Measurements from ENCODE around the gene SELENON. TPM values are rescaled to one million over a fixed set of nuclear protein-coding genes. Genes with fewer than 3 reads are reported as not detected.

The SELENON gene
- total RNA-seq, 2 experiments from 2014 or later, result 9.9 to 28.3 TPM

DNA sequence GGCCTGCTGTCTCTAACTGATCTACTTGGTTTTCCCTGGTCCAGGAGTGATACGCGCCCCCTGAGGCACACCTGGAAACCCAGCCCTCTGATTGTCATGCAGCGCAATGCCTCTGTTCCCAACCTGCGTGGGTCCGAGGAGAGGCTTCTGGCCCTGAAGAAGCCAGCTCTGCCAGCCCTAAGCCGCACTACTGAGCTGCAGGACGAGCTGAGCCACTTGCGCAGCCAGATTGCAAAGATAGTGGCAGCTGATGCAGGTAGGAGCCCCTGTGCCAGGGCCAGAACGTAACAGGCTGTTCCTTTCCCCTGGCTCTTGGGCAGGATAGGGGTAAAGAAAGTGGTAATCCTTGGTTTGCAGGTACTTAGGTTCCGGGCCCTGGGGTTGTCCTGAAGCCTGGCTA, 26.6 kb downstream of the SELENON start:
- DNase-seq (ENCODE audit: low spot score), result no peak
- TF ChIP-seq CTCF (conservative IDR thresholded peaks at IDR 0.05; ENCODE audit: low read length) (no peak), EZH2phosphoT487 (IDR thresholded peaks at IDR 0.05; ENCODE audit: borderline replicate concordance, low read depth, low read length) (no peak)
- Histone ChIP-seq H3K4me2 (ENCODE audit: low read length) (no peak overlapping the region), H3K36me3 (ENCODE audit: insufficient read depth, low read length) (peaks cover 53% of the 10 kb centered on the region), H3K79me2 (ENCODE audit: insufficient read depth, low read depth, low read length) (peaks cover 6% of the 10 kb centered on the region; the same call in 1 of the 2 replicates), H3K27ac (ENCODE audit: low read depth, low read length, poor library complexity, severe bottlenecking) (no peak overlapping the region), H4K20me1 (ENCODE audit: insufficient read depth, low read length) (no peaks in the 10 kb centered on the region), H2AFZ (ENCODE audit: low read length) (no peak overlapping the region), H3K9me3 (ENCODE audit: low read length) (no peaks in the 10 kb centered on the region), H3K9me2 (ENCODE audit: insufficient read depth, low read length) (no peaks in the 10 kb centered on the region), H3K4me1 (ENCODE audit: insufficient read depth, low read length, poor library complexity, severe bottlenecking) (peaks cover 6% of the 10 kb centered on the region), H3K4me3 (ENCODE audit: low read depth, low read length, poor library complexity, severe bottlenecking) (no peak overlapping the region)
- intact Hi-C loops (cut with micrococcal nuclease; ENCODE audit: unreplicated experiment), result loop anchor here (10.0 kb wide), 1 partner anchor 582 kb away; the partner anchor contains the start of gene RSRP1
- ChIA-PET CTCF (ENCODE audit: unreplicated experiment) (no interaction called here), POLR2A (no interaction called here)
- BruUV-seq (replicated peaks), result no TSS peak

DNA sequence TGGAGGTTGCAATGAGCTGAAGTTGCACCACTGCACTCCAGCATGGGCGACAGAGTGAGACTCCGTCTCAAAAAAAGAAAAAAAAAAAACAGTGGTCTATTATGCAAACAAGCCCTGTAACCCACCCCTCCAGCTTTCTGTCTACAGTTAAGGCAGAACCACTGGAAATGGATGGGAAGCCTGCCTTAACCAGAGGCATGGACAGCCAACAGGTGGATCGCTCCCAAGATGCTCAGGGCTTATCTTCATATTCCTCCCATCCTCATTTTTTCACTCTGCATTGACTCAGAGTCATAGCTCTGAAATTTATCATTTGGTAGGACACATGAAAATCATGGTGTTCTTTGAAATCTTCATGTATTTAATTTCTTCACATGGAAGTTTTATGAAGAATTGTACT, 28.5 kb downstream of the SELENON start:
- TF ChIP-seq EZH2phosphoT487 (IDR thresholded peaks at IDR 0.05; ENCODE audit: borderline replicate concordance, low read depth, low read length) (no peak), CTCF (conservative IDR thresholded peaks at IDR 0.05; ENCODE audit: low read length) (no peak)
- BruUV-seq (replicated peaks), result no TSS peak
- ChIA-PET POLR2A (interaction anchor here (0.6 to 0.7 kb wide), 2 partner anchors 263 to 310 kb away, joined by 3 to 4 read pairs; no protein-coding TSS in a partner anchor), CTCF (ENCODE audit: unreplicated experiment) (no interaction called here)
- Histone ChIP-seq H3K9me2 (ENCODE audit: insufficient read depth, low read length) (no peaks in the 10 kb centered on the region), H3K4me3 (ENCODE audit: low read depth, low read length, poor library complexity, severe bottlenecking) (no peak overlapping the region), H3K79me2 (ENCODE audit: insufficient read depth, low read depth, low read length) (no peaks in the 10 kb centered on the region; the same call in 1 of the 2 replicates), H4K20me1 (ENCODE audit: insufficient read depth, low read length) (no peaks in the 10 kb centered on the region), H3K9me3 (ENCODE audit: low read length) (no peaks in the 10 kb centered on the region), H3K4me1 (ENCODE audit: insufficient read depth, low read length, poor library complexity, severe bottlenecking) (no peaks in the 10 kb centered on the region), H3K4me2 (ENCODE audit: low read length) (no peak overlapping the region), H3K36me3 (ENCODE audit: insufficient read depth, low read length) (peaks cover 73% of the 10 kb centered on the region), H3K27ac (ENCODE audit: low read depth, low read length, poor library complexity, severe bottlenecking) (no peak overlapping the region), H2AFZ (ENCODE audit: low read length) (no peak overlapping the region)
- DNase-seq (ENCODE audit: low spot score), result no peak
- intact Hi-C loops (cut with micrococcal nuclease; ENCODE audit: unreplicated experiment), result loop anchor here (10.0 kb wide), 1 partner anchor 584 kb away; the partner anchor contains the start of gene RSRP1

- H3K9me2 ChIP-seq (ENCODE audit: insufficient read depth, low read length), result no peaks in the 10 kb centered on the region
- DNase-seq (ENCODE audit: low spot score), result no peak
- ChIA-PET CTCF (ENCODE audit: unreplicated experiment) (no interaction called here), POLR2A (interaction anchor here (0.6 to 0.7 kb wide), 2 partner anchors 264 to 310 kb away, joined by 3 to 4 read pairs; no protein-coding TSS in a partner anchor)
- H3K9me3 ChIP-seq (ENCODE audit: low read length), result no peaks in the 10 kb centered on the region
- H3K4me2 ChIP-seq (ENCODE audit: low read length), result no peak overlapping the region
- H3K4me3 ChIP-seq (ENCODE audit: low read depth, low read length, poor library complexity, severe bottlenecking), result no peak overlapping the region
- intact Hi-C loops (cut with micrococcal nuclease; ENCODE audit: unreplicated experiment), result loop anchor here (10.0 kb wide), 1 partner anchor 584 kb away; the partner anchor contains the start of gene RSRP1
- no peaks in the 10 kb centered on the region for H3K4me1 ChIP-seq (ENCODE audit: insufficient read depth, low read length, poor library complexity, severe bottlenecking)
- H3K36me3 ChIP-seq (ENCODE audit: insufficient read depth, low read length), result peaks cover 78% of the 10 kb centered on the region
- no peak for TF ChIP-seq CTCF (conservative IDR thresholded peaks at IDR 0.05; ENCODE audit: low read length)
- TF ChIP-seq EZH2phosphoT487 (IDR thresholded peaks at IDR 0.05; ENCODE audit: borderline replicate concordance, low read depth, low read length), result no peak
- H3K79me2 ChIP-seq (ENCODE audit: insufficient read depth, low read depth, low read length), result no peaks in the 10 kb centered on the region; the same call in 1 of the 2 replicates
- H4K20me1 ChIP-seq (ENCODE audit: insufficient read depth, low read length), result no peaks in the 10 kb centered on the region
- no peak overlapping the region for H2AFZ ChIP-seq (ENCODE audit: low read length)
- no peak overlapping the region for H3K27ac ChIP-seq (ENCODE audit: low read depth, low read length, poor library complexity, severe bottlenecking)
- BruUV-seq (replicated peaks), result no TSS peak
Measured at GRCh38 chr1:25829046-25829445, 29.1 kb downstream of the SELENON start.
